Measurements from ENCODE around the gene CBL. TPM values are rescaled to one million over a fixed set of nuclear protein-coding genes. Genes with fewer than 3 reads are reported as not detected.

CBL gene
- total RNA-seq, 1 experiment from 2014 or later, result 52.7 TPM

DNA sequence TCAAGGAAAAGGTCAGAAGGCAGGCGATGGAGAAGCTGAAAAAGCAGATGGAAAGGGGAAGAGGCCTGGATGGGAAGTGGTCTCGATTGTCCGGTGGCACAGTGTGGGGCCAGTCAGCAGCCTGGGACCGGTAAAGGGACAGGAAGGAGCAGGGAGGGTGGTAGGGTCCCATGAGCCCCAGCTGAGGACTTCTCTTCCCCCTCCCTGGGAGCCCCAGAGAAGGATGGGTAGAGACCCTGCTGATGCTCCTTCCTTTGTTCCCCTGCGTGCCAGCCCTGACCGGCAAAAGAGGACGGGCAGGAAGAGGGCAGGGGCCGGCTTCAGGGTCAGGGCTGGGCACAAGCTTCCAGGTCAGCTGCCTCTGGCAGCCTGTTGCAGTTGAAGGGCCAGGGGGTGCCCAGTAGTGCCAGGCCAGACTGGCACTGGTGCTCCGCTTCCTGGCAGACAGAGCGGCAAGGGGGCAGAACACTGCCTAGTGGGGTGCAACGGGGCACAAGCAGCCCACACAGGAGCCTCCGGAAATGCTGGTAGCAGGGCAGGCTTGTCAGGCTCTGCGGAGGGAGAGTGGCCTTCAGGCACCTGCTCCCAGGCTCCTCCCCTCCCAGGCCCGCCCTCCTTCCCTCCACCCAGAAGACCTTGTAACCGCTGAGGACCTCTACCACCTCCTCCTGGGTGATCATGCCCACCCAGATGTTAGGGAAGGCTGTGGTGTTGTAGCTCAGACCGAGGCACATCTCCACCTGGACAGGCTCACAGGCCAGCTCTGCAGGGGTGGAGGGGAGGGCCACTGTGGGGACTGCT lies 135.3 kb downstream of the CBL start:
- POLR2A ChIA-PET, result interaction anchor here (1.7 kb wide), 1 partner anchor 27 kb away, joined by 6 read pairs; no protein-coding TSS in a partner anchor
- CTCF ChIA-PET, result interaction anchor here (1.5 to 7.8 kb wide), 4 partner anchors 20 to 39 kb away, joined by 14 to 220 read pairs (median 78); partner anchors contain the start of gene USP2
- H3K4me3 ChIP-seq (ENCODE audit: low read depth, low read length), result no peak overlapping the region
- intact Hi-C loops (cut with micrococcal nuclease; ENCODE audit: unreplicated experiment), result no loop called here
- Mint-ChIP-seq H3K4me1 (ENCODE audit: low read depth, unreplicated experiment) (peaks cover 24% of the 10 kb centered on the region), H3K36me3 (ENCODE audit: insufficient read depth, unreplicated experiment) (peaks cover 5% of the 10 kb centered on the region), H3K9me3 (ENCODE audit: unreplicated experiment) (no peaks in the 10 kb centered on the region), H3K4me3 (ENCODE audit: unreplicated experiment) (peak overlapping the region; percentile 48), H3K27ac (ENCODE audit: unreplicated experiment) (no peak overlapping the region), H3K27me3 (ENCODE audit: insufficient read depth, unreplicated experiment) (peaks cover 3% of the 10 kb centered on the region)
- H3K36me3 ChIP-seq (ENCODE audit: control insufficient read depth, insufficient read depth, low read length), result 0 out of 2 replicates have a peak, but pooled peaks cover under 1% of the 10 kb centered on the region
- DNase-seq, result no peak
- no peaks in the 10 kb centered on the region; the same call in 1 of the 2 replicates for H3K27me3 ChIP-seq (replicated peaks; ENCODE audit: control insufficient read depth, insufficient read depth, low read length)
- no peaks in the 10 kb centered on the region for H3K9me3 ChIP-seq
- TF ChIP-seq, protein P1, sequence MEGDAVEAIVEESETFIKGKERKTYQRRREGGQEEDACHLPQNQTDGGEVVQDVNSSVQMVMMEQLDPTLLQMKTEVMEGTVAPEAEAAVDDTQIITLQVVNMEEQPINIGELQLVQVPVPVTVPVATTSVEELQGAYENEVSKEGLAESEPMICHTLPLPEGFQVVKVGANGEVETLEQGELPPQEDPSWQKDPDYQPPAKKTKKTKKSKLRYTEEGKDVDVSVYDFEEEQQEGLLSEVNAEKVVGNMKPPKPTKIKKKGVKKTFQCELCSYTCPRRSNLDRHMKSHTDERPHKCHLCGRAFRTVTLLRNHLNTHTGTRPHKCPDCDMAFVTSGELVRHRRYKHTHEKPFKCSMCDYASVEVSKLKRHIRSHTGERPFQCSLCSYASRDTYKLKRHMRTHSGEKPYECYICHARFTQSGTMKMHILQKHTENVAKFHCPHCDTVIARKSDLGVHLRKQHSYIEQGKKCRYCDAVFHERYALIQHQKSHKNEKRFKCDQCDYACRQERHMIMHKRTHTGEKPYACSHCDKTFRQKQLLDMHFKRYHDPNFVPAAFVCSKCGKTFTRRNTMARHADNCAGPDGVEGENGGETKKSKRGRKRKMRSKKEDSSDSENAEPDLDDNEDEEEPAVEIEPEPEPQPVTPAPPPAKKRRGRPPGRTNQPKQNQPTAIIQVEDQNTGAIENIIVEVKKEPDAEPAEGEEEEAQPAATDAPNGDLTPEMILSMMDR (IDR thresholded peaks at IDR 0.05; ENCODE audit: insufficient read depth in 1 of 2, low read depth in 1 of 2, low read length in 1 of 2, severe bottlenecking in 1 of 2, unreplicated experiment in 1 of 2), result no peak
- no TSS peak for BruUV-seq (replicated peaks)
- H3K4me1 ChIP-seq, result peaks cover 30% of the 10 kb centered on the region

DNA sequence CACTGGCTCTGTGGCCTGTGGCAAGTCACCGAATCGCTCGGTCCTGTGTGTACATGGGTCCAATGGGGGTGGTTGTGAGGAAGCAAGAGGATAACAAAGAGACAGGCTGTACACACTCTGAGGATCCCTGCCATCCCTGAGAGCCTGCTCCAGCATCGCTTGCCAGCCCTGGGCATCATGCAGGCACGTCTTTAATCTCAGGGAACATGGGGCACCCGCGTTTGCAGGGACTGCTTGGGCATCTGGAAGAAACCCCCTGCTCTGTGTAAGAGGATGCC lies 135.8 kb downstream of the CBL start:
- CTCF ChIA-PET, result interaction anchor here (0.6 to 7.8 kb wide), 2 partner anchors 20 to 30 kb away, joined by 3 to 220 read pairs; no protein-coding TSS in a partner anchor
- no peak overlapping the region for H3K27ac Mint-ChIP-seq (ENCODE audit: unreplicated experiment)
- H3K36me3 Mint-ChIP-seq (ENCODE audit: insufficient read depth, unreplicated experiment), result peaks cover 5% of the 10 kb centered on the region
- H3K9me3 ChIP-seq, result no peaks in the 10 kb centered on the region
- no peaks in the 10 kb centered on the region for H3K36me3 ChIP-seq (ENCODE audit: control insufficient read depth, insufficient read depth, low read length)
- H3K4me1 ChIP-seq, result peaks cover 30% of the 10 kb centered on the region
- H3K4me3 Mint-ChIP-seq (ENCODE audit: unreplicated experiment), result no peak overlapping the region
- H3K27me3 ChIP-seq (replicated peaks; ENCODE audit: control insufficient read depth, insufficient read depth, low read length), result no peaks in the 10 kb centered on the region; the same call in 1 of the 2 replicates
- POLR2A ChIA-PET, result interaction anchor here (1.7 kb wide), 1 partner anchor 26 kb away, joined by 6 read pairs; no protein-coding TSS in a partner anchor
- intact Hi-C loops (cut with micrococcal nuclease; ENCODE audit: unreplicated experiment), result no loop called here
- TF ChIP-seq, protein P1 (IDR thresholded peaks at IDR 0.05; ENCODE audit: insufficient read depth in 1 of 2, low read depth in 1 of 2, low read length in 1 of 2, severe bottlenecking in 1 of 2, unreplicated experiment in 1 of 2), result no peak
- no peaks in the 10 kb centered on the region for H3K9me3 Mint-ChIP-seq (ENCODE audit: unreplicated experiment)
- no peak for DNase-seq
- no peak overlapping the region for H3K4me3 ChIP-seq (ENCODE audit: low read depth, low read length)
- no TSS peak for BruUV-seq (replicated peaks)
- H3K27me3 Mint-ChIP-seq (ENCODE audit: insufficient read depth, unreplicated experiment), result peaks cover 3% of the 10 kb centered on the region
- H3K4me1 Mint-ChIP-seq (ENCODE audit: low read depth, unreplicated experiment), result peaks cover 22% of the 10 kb centered on the region

DNA sequence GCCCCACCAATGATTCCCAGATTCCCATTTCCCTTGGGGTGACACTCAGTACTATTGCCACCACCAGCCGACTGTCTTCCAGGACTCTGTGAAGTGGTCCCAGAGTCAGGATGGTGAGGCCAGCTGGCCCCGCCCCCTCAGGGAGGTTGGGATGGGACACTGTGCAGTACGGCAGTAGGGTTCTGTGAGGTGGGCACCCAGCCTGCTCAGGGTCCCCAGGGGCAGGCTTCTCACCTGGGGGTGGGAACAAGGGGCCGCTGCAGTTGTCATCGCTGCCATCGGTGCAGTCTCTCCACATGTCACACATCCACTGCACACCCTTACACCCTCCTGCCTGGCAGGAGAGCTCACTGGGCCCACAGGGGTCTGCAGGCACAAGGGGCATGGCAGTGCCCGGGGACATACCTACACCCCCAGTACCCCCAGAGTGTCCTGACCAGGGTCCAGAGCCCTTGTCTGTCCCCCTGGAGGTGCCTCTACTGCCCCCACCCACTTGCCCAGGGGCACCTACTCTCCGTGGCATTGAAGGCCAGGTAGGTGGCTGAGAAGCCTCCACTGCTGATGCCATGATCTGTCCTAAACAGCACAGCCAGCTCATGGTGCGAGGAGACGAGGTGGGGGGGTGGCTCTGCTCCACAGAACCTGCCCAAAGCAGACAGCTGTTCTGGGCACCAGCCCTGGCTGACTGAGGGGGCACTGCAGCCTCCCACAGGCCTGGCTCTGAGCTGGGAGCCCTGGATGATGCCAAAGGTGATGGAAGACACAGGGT lies 136.4 kb downstream of the CBL start:
- H3K9me3 Mint-ChIP-seq (ENCODE audit: unreplicated experiment), result no peaks in the 10 kb centered on the region
- Histone ChIP-seq H3K9me3 (no peaks in the 10 kb centered on the region), H3K4me3 (ENCODE audit: low read depth, low read length) (no peak overlapping the region), H3K27me3 (replicated peaks; ENCODE audit: control insufficient read depth, insufficient read depth, low read length) (no peaks in the 10 kb centered on the region; the same call in 1 of the 2 replicates), H3K4me1 (peaks cover 25% of the 10 kb centered on the region), H3K36me3 (ENCODE audit: control insufficient read depth, insufficient read depth, low read length) (no peaks in the 10 kb centered on the region)
- H3K4me1 Mint-ChIP-seq (ENCODE audit: low read depth, unreplicated experiment), result peaks cover 18% of the 10 kb centered on the region
- no peak for DNase-seq
- no peak overlapping the region for H3K27ac Mint-ChIP-seq (ENCODE audit: unreplicated experiment)
- H3K27me3 Mint-ChIP-seq (ENCODE audit: insufficient read depth, unreplicated experiment), result peaks cover 3% of the 10 kb centered on the region
- TF ChIP-seq, protein P1 (IDR thresholded peaks at IDR 0.05; ENCODE audit: insufficient read depth in 1 of 2, low read depth in 1 of 2, low read length in 1 of 2, severe bottlenecking in 1 of 2, unreplicated experiment in 1 of 2), result no peak
- no peak overlapping the region for H3K4me3 Mint-ChIP-seq (ENCODE audit: unreplicated experiment)
- intact Hi-C loops (cut with micrococcal nuclease; ENCODE audit: unreplicated experiment), result no loop called here
- ChIA-PET CTCF (interaction anchor here (0.6 to 7.8 kb wide), 2 partner anchors 21 to 30 kb away, joined by 3 to 220 read pairs; no protein-coding TSS in a partner anchor), POLR2A (interaction anchor here (1.7 kb wide), 1 partner anchor 26 kb away, joined by 6 read pairs; no protein-coding TSS in a partner anchor)
- BruUV-seq (replicated peaks), result no TSS peak
- H3K36me3 Mint-ChIP-seq (ENCODE audit: insufficient read depth, unreplicated experiment), result peaks cover 5% of the 10 kb centered on the region
